NCI-H82 (cell line): ENCODE measurements around the gene ECE1.
A peak's percentile ranks its signal among the peaks of the same experiment; 100 is the strongest.
"Not testable (repeated sequence)": the region's sequence is repeated elsewhere in the genome, so short reads cannot be mapped to it uniquely, and the experiment has no call there.

ENCODE experiments used
- DNase-seq: peaks from one replicate; lab custom pipeline; 2025; lab: John Stamatoyannopoulos, UW

The ECE1 gene

DNA sequence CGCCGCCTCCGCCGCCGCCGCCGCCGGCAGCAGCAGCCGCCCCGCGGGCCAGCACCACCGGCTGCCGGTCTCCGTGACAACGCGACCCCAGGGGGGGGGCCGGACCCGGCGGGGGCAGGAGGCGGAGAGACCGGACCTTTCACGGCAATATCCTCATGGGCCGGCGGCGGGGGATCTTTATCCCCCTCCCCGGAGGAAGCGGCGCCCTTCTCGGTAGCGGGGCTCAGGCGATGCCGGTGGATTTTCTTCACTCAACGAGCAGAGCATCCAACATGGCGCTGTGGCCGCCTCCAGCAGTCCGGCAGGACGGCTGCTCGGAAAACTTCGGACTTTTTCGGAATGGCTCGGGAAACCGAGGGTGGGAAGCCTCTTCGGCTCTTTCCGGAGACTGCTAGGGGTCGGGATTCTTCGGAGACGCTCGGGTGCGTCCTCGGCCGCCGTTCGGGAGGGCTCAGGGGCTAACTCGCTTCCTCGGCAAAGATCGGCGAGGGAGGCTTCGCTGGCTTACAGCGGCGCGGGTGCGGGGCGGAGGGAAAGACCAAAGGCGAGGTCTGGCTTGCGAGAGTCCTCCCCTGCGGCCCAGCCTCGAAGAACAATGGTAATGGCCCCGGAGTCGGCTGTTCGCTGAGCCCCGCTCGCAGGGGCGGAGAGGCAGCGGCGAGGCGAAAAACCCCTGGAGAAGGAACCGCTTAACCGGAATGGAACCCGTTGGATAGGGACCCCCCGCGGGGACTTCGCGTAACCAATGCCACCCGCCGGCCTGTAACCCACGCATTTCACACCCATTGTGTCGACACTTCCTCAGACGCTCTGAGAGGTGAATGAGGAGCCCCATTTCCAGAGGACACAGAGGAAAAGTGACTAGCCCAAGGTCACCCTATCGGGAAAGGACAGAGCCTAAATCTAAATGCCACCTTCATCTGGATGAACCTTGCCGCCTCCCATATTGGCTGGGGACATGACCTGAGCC lies 113.4 kb downstream of the ECE1 start, which contains the start of gene EIF4G3:
TSS of gene EIF4G3 (minus strand) at position 312 of the 970 bp plus-strand sequence. CDS start 174,155 bp downstream, outside the sequence.
- peak; percentile 99 for DNase-seq

DNA sequence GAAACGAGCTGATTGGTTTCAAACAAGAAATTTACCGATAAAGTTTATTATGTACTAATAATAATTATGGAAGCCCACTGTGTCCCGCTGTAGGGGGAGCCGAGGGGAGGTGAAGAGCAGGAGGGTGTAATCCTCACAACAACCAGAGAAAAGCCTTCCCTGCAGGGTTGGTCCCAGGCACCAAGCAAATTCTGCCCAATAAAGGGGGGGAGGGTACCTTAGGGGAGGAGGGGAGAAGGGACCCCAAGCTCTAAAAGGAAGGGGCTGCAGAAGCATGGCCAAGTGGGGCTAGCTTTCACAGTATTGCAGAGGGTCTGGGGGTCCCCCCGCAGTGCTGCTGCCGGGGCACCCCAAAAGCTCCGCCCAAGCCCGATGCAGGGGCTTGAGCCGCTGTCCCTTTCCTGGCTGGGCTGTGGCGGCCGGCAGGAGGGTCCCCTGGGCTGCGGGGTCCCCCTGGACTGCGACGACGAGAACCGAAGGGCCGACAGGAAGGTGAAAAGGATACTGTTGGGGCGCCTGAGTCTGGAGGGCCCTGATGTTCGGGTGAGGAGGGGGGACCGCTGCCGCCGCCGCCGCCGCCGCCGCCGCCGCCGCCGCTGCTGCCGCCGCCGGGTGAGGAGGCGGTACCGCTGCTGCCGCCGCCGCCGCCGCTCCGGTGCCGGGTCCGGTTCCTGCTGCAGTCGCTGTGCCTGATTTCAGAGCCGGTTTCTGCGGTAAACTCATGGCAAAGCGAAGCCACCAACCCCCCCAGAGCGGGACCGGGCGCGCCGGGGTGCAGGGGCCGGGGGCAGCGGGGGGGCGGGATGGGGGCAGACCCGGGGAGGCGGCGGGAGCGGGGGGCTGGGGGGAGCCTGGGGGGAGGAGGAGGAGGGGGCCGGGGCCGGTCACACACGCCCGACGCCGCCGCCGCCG lies 114.3 kb downstream of the ECE1 start:
- peak; percentile 82 for DNase-seq

DNA sequence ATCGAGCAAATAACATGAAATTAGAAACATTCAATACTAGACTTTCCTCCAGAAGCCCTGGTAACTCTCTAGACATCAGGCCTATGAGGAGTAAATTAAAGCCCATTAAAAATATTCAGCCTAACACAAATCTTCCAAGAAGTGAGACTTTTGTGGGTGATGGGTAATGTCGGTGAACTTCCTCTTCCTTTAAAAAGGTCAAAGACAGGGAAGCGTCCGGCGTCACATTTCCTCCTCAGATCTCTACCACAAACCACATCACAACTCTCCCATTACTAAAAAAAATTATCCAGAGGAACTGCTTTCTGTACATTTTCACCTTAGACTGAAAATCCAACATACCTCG lies 115.0 kb downstream of the ECE1 start:
- peak; percentile 52 for DNase-seq

DNA sequence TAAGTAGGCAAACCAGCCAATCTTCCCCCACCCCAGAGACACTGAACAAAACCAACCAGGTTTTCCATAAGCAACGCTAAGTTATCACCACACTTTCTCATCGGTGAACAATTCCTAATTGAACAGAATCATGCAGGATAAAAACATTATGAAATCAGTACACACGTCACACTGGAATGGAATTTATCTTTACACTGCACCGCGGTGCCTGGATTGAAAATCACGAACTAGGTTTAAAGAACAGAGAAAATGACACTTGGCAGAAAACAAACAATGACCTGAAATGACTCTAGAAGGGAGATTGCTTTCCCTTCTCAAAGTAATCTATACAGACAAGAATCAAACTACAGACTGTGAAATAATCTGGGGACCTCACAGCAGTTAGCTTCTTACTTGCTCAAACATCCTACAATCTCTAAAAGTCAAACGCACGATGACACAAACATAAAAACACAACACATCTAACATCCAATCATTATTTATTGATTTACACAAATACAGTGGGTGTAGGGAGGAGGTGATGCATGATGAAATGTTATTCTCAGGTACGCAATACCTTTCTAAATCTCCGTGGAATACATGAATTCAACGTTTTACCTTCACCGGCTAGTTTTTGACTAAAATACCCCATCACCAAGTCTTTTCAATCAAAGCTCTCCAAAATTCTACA lies 115.5 kb downstream of the ECE1 start:
- DNase-seq: peak; percentile 26

DNA sequence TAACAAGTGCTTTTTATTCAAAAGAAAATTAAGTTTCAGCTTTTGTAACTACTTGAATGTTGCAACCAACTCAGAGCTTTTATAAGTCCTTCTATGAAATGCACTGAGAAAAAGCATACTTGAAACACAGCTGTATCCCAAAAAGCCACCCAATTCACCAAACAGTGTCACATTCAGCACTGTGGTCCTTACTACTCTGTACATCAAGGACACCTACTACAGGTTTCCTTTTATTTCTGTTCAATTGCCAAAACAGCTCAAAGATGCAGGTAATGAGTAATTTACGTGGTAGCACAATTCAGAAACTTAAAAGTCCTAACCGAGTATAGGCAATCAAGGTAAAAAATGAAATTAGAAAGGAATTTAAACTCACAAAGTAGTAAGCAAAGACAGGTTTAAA lies 116.0 kb downstream of the ECE1 start:
- DNase-seq: no peak

DNA sequence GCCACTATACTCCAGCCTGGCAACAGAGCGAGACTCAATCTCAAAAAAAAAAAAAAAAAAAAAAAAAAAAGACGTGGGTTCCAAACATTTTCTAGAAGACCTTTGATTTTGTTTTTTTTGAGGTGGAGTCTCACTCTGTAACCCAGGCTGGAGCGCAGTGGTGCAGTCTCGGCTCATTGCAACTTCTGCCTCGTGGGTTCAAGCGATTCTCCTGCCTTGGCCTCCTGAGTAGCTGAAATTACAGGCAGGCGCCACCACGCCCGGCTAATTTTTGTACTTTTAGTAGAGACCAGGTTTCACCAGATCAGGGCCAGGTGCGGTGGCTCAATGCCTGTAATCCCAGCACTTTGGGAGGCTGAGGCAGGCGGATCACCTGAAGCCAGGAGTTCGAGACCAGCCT lies 117.2 kb downstream of the ECE1 start:
- DNase-seq: not testable (repeated sequence)

DNA sequence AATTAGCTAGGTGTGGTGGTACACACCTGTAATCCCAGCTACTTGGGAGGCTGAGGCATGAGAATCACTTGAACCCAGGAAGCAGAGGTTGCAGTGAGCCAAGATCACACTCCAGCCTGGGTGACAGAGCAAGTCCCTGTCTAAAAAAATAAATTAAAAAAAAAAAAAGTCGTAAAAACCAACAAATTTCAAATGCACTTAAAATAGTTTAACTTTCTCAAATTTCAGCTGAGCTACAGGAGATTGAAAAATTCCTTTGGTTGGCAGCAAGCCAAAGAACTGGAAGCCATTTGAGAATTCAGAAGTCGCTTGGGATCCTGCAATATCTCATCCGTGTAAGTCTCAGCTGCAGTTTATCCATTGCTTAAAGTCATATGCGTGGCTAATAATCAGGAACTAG lies 119.4 kb downstream of the ECE1 start:
- not testable (repeated sequence) for DNase-seq

DNA sequence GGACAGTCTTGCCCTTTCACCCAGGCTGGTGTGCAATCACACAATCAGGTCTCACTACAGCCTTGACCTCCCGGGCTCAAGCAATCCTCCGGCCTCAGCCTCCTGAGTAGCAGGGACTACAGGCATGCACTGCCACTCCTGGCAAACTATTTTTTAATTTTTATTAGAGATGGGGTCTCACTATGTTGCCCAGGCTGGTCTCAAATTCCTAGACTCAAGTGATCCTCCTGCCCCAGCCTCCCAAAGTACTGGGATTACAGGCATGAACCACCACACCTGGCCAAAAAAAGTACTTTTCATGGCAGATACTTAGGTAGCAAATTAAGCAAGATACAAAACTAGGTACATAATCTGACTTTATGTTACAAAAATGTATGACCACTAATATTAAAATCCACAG lies 121.8 kb downstream of the ECE1 start:
- no peak for DNase-seq
